ENCODE measurements around the gene PDAP1.

Gene PDAP1

DNA sequence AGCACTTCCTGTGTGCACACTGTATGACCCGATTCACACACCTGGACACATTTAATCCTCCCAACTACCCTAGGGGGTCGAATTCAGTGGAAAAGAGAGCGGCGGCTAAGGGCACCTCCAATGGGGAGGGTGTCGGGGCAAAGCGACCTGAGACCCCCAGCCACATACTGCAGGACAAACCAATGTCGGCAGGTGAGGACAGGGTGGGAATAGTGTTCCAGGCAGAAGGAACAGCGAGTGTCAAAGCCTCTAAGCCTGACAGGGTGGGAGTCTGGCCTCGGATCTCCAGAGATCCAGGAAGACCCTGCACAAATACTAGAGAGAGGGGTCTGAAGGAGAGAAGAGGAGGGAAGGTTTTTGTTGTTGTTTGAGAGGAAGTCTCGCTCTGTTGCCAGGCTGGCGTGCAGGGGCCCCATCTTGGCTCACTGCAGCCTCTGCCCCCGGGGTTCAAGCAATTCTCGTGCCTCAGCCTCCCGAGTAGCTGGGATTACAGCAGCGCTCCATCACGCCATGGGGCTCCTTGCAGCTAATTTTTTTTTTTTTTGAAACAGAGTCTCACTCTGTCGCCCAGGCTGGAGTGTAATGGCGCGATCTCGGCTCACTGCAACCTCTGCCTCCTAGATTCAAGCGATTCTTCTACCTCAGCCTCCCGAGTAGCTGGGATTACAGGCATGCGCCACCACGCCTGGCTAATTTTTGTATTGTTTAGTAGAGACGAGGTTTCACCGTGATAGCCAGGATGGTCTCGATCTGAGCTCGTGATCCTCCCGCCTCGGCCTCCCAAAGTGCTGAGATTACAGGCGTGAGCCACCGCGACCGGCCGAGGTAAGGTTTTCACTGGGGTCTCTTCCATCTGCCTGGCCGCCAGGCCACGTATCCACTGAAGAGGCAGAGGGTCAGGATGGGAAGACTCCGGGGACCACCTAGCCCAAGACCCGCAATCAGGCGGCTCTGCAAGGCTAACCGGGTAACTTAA lies 35.0 kb downstream of the PDAP1 start:
- Histone ChIP-seq H3K4me2 (ENCODE audit: low read length) (peak overlapping the region; percentile 93), H3K9me3 (ENCODE audit: control insufficient read depth, insufficient read depth, low read length) (no peaks in the 10 kb centered on the region), H3K79me2 (ENCODE audit: control insufficient read depth, low read length) (peaks cover 37% of the 10 kb centered on the region), H3K4me1 (ENCODE audit: control insufficient read depth, low read length) (peaks cover 37% of the 10 kb centered on the region), H3K27ac (ENCODE audit: low read depth, low read length) (no peak overlapping the region), H3F3A (ENCODE audit: control insufficient read depth, insufficient read depth) (peaks cover 25% of the 10 kb centered on the region), H3K27me3 (ENCODE audit: control insufficient read depth, low read length) (no peaks in the 10 kb centered on the region), H3K9me2 (replicated peaks; ENCODE audit: control insufficient read depth, low read length) (no peaks in the 10 kb centered on the region), H4K20me1 (ENCODE audit: control insufficient read depth, insufficient read depth, low read depth, low read length) (0 out of 2 replicates have a peak, but pooled peaks cover 8% of the 10 kb centered on the region), H3K4me3 (ENCODE audit: low read length) (peak overlapping the region; percentile 82), H3K36me3 (ENCODE audit: control insufficient read depth, low read length) (peaks cover 25% of the 10 kb centered on the region)
- TF ChIP-seq, protein P1, sequence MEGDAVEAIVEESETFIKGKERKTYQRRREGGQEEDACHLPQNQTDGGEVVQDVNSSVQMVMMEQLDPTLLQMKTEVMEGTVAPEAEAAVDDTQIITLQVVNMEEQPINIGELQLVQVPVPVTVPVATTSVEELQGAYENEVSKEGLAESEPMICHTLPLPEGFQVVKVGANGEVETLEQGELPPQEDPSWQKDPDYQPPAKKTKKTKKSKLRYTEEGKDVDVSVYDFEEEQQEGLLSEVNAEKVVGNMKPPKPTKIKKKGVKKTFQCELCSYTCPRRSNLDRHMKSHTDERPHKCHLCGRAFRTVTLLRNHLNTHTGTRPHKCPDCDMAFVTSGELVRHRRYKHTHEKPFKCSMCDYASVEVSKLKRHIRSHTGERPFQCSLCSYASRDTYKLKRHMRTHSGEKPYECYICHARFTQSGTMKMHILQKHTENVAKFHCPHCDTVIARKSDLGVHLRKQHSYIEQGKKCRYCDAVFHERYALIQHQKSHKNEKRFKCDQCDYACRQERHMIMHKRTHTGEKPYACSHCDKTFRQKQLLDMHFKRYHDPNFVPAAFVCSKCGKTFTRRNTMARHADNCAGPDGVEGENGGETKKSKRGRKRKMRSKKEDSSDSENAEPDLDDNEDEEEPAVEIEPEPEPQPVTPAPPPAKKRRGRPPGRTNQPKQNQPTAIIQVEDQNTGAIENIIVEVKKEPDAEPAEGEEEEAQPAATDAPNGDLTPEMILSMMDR (IDR thresholded peaks at IDR 0.05; ENCODE audit: low read depth, low read length, poor library complexity, severe bottlenecking) = no peak
- TF ChIP-seq EZH2phosphoT487 (IDR thresholded peaks at IDR 0.05; ENCODE audit: borderline replicate concordance, low read length) = no peak

DNA sequence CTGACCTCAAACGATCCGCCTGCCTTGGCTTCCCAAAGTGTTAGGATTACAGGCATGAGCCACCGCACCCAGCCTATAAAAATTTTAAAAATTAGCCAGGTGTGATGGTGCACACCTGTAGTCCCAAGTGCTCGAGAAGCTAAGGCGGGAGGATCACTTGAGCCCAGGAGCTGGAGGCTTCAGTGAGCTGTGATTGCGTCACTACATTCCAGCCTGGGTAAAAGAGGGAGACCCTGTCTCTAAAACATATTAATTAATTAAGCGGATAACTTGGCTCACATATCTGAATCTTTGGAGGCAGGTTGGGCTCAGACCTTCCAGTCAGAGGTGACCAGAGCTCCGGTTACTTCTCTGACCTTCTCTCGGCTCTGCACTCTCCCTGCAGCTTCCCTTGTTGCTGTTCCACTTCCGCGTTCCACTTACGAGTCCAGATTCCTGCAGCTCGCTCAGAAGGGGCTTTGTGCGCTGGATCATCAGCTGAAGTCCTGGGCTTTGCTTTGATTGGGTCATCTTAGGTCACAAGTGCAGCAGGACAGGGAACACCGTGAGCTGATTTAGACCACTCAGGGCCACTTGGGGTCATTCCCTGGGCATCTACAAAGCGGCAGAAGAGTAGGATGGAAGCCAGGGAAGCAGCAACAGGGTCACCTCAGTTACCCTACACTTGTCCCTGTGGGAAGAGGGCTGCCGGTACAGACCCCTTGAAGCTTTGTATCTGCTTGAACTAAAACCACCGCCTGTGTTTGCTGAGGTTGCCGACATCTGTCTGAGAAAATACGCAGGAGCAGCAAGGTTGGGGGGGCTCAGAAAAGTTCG lies 35.9 kb downstream of the PDAP1 start:
- no peaks in the 10 kb centered on the region for H3K9me3 ChIP-seq (ENCODE audit: control insufficient read depth, insufficient read depth, low read length)
- no peak overlapping the region for H3K4me2 ChIP-seq (ENCODE audit: low read length)
- peaks cover 30% of the 10 kb centered on the region for H3K79me2 ChIP-seq (ENCODE audit: control insufficient read depth, low read length)
- H4K20me1 ChIP-seq (ENCODE audit: control insufficient read depth, insufficient read depth, low read depth, low read length) = 0 out of 2 replicates have a peak, but pooled peaks cover 8% of the 10 kb centered on the region
- H3K27me3 ChIP-seq (ENCODE audit: control insufficient read depth, low read length) = no peaks in the 10 kb centered on the region
- no peaks in the 10 kb centered on the region for H3K9me2 ChIP-seq (replicated peaks; ENCODE audit: control insufficient read depth, low read length)
- TF ChIP-seq EZH2phosphoT487 (IDR thresholded peaks at IDR 0.05; ENCODE audit: borderline replicate concordance, low read length) = no peak
- TF ChIP-seq, protein P1 (IDR thresholded peaks at IDR 0.05; ENCODE audit: low read depth, low read length, poor library complexity, severe bottlenecking) = no peak
- H3K36me3 ChIP-seq (ENCODE audit: control insufficient read depth, low read length) = peaks cover 17% of the 10 kb centered on the region
- H3K4me3 ChIP-seq (ENCODE audit: low read length) = no peak overlapping the region
- H3F3A ChIP-seq (ENCODE audit: control insufficient read depth, insufficient read depth) = peaks cover 17% of the 10 kb centered on the region
- peaks cover 28% of the 10 kb centered on the region for H3K4me1 ChIP-seq (ENCODE audit: control insufficient read depth, low read length)
- H3K27ac ChIP-seq (ENCODE audit: low read depth, low read length) = no peak overlapping the region

DNA sequence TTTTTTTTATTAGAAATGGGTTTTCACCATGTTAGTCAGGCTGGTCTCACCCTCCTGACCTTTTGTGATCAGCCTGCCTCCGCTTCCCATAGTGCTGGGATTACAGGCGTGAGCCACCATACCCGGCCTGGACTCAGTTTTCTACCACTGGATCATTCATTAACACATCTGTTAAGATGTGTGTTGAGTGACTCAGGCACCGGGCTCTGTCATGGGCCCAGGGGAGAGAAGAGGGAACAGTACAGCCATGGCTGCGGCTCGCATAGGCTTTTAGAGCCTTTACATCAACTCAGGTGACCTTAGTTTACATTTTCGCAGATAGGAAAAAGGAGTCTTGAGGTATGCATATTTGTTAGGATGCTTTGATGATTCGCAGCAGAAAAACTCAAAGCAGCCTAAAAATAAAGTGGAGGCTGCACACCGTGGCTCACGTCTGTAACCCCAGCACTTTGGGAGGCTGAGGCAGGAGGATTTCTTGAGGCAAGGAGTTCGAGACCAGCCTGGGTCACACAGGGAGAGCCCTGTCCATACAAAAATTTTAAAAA lies 36.9 kb downstream of the PDAP1 start:
- Histone ChIP-seq H3K79me2 (ENCODE audit: control insufficient read depth, low read length) (peaks cover 20% of the 10 kb centered on the region), H3K4me3 (ENCODE audit: low read length) (no peak overlapping the region)

More for the DNA sequence above, 36.9 kb downstream of the PDAP1 start:
- peaks cover 16% of the 10 kb centered on the region for H3K36me3 ChIP-seq (ENCODE audit: control insufficient read depth, low read length)
- H3K4me1 ChIP-seq (ENCODE audit: control insufficient read depth, low read length) = peaks cover 18% of the 10 kb centered on the region
- TF ChIP-seq, protein P1 (IDR thresholded peaks at IDR 0.05; ENCODE audit: low read depth, low read length, poor library complexity, severe bottlenecking) = no peak
- no peak for TF ChIP-seq EZH2phosphoT487 (IDR thresholded peaks at IDR 0.05; ENCODE audit: borderline replicate concordance, low read length)
- H3K4me2 ChIP-seq (ENCODE audit: low read length) = no peak overlapping the region
- H3K9me3 ChIP-seq (ENCODE audit: control insufficient read depth, insufficient read depth, low read length) = no peaks in the 10 kb centered on the region
- H4K20me1 ChIP-seq (ENCODE audit: control insufficient read depth, insufficient read depth, low read depth, low read length) = 0 out of 2 replicates have a peak, but pooled peaks cover 8% of the 10 kb centered on the region
- H3K9me2 ChIP-seq (replicated peaks; ENCODE audit: control insufficient read depth, low read length) = no peaks in the 10 kb centered on the region
- no peak overlapping the region for H3K27ac ChIP-seq (ENCODE audit: low read depth, low read length)
- H3K27me3 ChIP-seq (ENCODE audit: control insufficient read depth, low read length) = no peaks in the 10 kb centered on the region
- H3F3A ChIP-seq (ENCODE audit: control insufficient read depth, insufficient read depth) = peaks cover 11% of the 10 kb centered on the region; the same call in 1 of the 2 replicates

Data from DOHH2 (cell line).